Globus pallidus (tissue), 1 donor: ENCODE data around the gene HNRNPM.
A peak's percentile ranks its signal among the peaks of the same experiment; 100 is the strongest.

Experiments used
- DNase-seq: peaks from one replicate; pipeline ENCODE4 v3.0.0-alpha.2; 2015; ENCODE audit warnings: low spot score

HNRNPM gene

GRCh38 chr19:8460516-8461298, 15.9 kb downstream of the HNRNPM start:
- no peak for DNase-seq

DNA sequence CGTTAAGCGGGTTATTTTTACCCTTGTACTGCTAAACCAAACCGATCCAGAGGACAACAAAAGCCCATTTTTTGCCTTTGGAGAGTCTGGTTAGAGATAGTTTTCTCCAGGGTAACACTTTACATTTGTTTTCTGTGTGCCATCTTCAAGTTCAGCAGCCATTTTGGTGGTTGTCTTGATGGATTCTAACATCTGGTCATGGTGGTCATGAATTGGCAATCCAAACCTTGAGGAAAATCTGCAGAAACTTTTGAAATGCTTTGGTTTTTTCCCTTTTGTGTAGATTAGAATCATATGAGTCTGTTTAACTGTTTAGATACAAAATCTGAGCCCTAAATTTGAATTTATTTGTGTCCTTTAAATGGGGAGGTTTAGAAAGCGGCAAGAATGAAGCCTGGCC, 16.6 kb downstream of the HNRNPM start:
- no peak for DNase-seq

GRCh38 chr19:8461891-8462290, 17.1 kb downstream of the HNRNPM start:
- DNase-seq, result no peak

DNA sequence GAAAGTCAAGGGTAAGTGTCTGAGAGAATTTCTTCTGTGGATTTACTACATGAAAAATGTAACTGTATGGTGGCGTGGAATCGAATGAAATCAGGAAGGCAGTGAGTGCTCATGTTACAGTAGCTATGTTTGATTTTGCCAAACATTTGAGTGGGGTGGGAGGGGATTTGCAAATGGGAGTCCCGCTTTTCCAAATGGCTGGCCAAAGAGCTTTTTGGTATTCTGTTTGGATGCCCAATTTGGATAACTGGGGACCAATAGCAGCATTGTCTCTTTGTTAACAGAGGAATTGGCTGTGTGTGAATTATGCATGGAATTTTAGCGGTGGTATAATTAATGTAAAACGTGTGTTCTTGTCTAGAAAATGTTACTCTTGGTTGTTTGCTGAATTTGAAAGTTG, 17.8 kb downstream of the HNRNPM start:
- peak; percentile 34 for DNase-seq

- no peak for DNase-seq
Observed at GRCh38 chr19:8463365-8463764, 18.6 kb downstream of the HNRNPM start.

DNA sequence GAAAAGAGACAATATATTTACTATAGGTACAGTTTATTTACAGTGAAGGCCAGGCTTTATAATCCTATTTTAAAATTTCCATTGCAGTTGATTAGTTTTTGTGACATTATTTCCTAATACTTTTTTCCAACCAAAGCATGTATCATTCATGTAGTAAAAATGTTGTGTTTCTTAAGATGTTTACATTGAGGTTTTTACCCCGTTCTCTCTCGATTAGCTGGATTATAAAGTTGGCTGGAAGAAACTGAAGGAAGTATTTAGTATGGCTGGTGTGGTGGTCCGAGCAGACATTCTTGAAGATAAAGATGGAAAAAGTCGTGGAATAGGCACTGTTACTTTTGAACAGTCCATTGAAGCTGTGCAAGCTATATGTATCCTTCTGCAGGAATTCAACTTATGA, 21.2 kb downstream of the HNRNPM start:
- no peak for DNase-seq

- no peak for DNase-seq
Observed at GRCh38 chr19:8468124-8468523, 23.3 kb downstream of the HNRNPM start.

- no peak for DNase-seq
Observed at GRCh38 chr19:8468761-8469373, 24.1 kb downstream of the HNRNPM start.

GRCh38 chr19:8469613-8470368, 25.0 kb downstream of the HNRNPM start:
- no peak for DNase-seq

DNA sequence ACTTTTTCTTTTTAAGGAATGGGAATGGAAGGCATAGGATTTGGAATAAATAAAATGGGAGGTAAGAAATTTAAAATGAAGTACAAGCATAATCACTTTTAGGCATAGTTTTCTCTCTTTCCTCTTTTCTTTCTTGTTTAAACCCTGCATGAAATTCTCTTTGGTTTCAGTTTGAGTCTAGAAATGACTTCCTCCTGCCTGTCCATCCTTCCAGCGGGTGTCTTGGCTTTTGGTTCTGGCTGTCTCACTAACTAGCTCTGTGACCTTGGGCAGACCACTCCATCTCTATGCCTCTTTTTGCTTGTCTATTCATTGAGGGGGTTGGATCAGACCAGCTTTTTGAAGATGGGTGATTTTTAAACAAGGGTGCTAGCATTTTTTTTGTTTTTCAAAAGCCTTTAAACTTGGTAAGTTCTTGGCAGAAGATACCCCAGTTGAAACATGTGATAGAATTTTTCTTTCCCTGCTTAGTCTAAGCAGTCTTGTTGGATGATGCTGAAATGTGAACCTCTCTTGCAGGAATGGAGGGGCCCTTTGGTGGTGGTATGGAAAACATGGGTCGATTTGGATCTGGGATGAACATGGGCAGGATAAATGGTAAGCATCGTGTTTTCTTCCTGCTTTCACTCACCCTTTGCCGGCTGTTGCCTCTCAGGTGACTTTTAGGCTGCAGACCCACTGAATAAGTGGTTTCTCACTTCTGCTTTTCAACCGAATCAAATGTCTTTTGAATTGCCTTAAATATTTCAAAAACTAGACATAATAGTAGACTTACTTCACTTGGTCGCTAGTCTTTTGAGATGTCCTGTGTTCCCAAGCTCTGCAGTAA, 29.1 kb downstream of the HNRNPM start:
- DNase-seq, result peak; percentile 55

GRCh38 chr19:8475005-8475404, 30.2 kb downstream of the HNRNPM start:
- DNase-seq, result no peak

DNA sequence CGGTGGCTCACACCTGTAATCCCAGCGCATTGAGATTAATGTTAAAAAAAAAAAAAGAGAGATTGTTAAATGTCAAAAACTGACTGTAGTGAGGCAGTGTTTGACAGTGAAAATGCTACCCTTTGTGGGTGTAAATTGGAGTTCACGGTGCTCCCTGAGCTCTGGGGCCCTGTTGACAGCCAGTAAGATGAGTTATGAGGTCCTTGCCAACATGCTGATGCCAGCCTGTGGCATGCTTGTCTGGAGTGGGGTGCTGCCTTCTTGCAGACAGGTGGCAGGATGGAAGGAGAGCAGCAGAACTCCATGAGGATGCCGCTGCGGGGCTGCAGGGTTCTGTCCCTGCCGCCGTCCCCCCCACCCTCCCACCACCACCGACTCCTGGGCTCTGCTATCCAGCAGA, 31.7 kb downstream of the HNRNPM start:
- DNase-seq, result no peak

GRCh38 chr19:8477889-8478288, 33.1 kb downstream of the HNRNPM start:
- DNase-seq, result no peak

DNA sequence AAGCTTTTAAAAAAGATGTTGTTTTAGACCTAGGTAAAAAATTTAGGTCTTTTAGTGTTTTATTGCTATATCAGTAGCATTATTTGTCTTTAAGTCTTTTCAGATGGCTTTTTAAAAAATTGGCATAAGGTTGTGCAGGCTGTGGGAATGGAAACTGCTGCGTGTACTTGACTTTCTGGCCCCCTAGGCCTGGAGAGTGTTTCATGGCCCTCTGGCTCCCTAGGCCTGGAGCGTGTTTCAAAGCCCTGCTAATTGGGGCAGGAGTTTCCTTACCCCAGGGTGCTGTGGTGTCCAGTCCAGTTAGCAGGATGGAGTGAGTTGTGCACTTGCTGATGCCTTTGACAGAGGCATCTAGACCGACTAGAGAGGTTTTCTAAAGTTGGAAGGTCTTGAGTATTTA, 33.8 kb downstream of the HNRNPM start:
- DNase-seq, result no peak

- no peak for DNase-seq
Observed at GRCh38 chr19:8481201-8481600, 36.4 kb downstream of the HNRNPM start.

DNA sequence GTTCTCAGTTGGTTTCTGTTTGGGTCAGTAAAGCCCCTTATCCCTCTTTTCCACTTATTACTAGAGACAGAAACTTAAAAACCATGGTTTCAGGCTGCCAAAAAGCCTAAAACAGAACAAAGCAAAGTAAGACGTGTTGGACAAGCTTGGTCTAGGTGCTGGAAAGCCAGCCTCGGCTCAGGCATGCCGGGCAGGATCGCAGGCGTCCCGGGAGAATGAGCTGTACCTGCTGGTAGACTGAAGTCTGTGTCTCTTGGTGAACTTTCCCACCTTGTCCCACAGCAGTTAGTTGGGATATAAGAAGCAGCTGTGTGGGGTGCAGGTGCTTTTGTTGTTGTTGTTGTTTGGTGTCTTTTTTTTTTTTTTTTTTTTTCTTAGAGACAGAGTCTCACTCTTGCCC, 36.8 kb downstream of the HNRNPM start:
- no peak for DNase-seq

- no peak for DNase-seq
Observed at GRCh38 chr19:8482696-8483095, 37.9 kb downstream of the HNRNPM start.

GRCh38 chr19:8483165-8483564, 38.4 kb downstream of the HNRNPM start:
- DNase-seq, result no peak

DNA sequence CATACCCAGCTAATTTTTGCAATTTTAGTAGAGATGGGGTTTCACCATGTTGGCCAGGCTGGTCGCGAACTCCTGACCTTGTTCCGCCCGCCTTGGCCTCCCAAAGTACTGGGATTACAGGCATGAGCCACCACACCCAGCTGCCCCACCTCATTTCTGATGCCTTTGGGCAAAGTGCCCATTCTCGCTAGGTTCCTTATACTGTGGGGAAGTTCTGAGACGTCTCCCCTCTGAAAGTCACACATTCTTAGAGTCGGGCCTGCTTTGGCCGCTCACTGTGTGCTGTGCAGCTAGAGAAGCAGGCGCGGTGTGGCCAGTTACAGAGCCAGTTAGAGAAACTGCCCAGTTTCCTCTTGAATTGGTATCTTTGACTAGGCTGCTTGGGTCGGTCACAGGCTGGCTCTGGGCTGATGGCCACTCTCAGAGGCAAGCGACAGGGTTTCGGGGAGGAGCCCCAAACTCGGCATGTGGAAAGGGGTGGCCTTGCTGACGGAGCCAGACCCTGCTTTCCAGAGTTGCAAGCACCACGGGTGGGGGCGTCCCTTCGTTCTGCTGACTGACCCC, 39.6 kb downstream of the HNRNPM start:
- DNase-seq, result peak; percentile 60

GRCh38 chr19:8485561-8486371, 41.0 kb downstream of the HNRNPM start:
- DNase-seq, result no peak

DNA sequence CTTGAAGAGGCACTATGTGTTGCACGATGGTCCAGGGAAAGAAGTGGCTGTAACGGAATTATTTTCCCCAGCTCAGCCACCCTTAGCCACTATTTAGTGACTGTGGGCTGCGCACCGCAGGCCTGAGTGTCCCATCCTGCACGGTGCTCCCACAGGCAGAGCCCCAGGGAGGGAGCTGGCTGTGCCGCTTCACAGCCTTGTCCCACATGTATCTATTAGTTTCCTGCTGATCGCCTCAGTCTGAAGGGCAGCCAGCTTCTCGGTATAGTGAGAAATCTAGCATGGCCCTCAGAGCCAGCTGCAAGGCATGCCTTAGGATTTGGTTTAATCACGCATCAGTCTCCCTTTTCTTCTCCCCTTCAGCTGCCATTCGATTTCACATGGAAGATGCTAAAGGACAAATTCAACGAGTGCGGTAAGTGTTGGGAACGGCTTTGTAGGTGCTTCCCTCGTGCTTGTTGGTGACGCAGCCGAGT, 41.9 kb downstream of the HNRNPM start:
- no peak for DNase-seq
